RWPE1 (cell line): ENCODE results near the gene DDX56.

Experiments
- CTCF ChIA-PET: fragments of 350-600 bp; sonication (Branson Sonifier 250); formaldehyde crosslinking; extraction: SDS; loops from one replicate; lab custom pipeline; 2021; lab: Yijun Ruan, JAX
- POLR2A ChIA-PET: fragments of 400-600 bp; formaldehyde crosslinking; extraction: SDS; loops from one replicate; lab custom pipeline; 2020; ENCODE audit warnings: antibody characterized with exemption; ENCODE audit not compliant: low non-redundant PET; lab: Yijun Ruan, JAX
- DNase-seq: peaks from one replicate; pipeline ENCODE4 v3.0.0; 2012; ENCODE audit warnings: low spot score
- H3K27ac ChIP-seq: fragments of 450-650 bp; 2 replicates; pipeline ENCODE4 v1.5.1; 2017
- CTCF ChIP-seq: fragments of 450-650 bp; conservative IDR thresholded peaks from 2 replicates; pipeline ENCODE4 v1.5.1; 2017; ENCODE audit warnings: low read depth, mild to moderate bottlenecking

Gene DDX56

GRCh38 chr7:44573464-44574286 lies at the start of gene DDX56:
Gene DDX56, minus strand, starts transcription at chr7:44573908. Its CDS starts 13 bp downstream, at chr7:44573895.
- peak within 1 kb of the TSS; percentile 75 for H3K27ac ChIP-seq
- ChIA-PET CTCF (interaction anchor here (1.0 kb wide), 1 partner anchor 8 kb away, joined by 4 read pairs; no protein-coding TSS in a partner anchor), POLR2A (interaction anchor here (0.6 to 1.1 kb wide), 4 partner anchors 8 to 292 kb away, joined by 3 to 4 read pairs (median 3); no protein-coding TSS in a partner anchor)
- DNase-seq, result peak; percentile 96
- no peak for TF ChIP-seq CTCF

- ChIA-PET POLR2A (no interaction called here), CTCF (no interaction called here)
- peak overlapping the region; percentile 24 for H3K27ac ChIP-seq
- no peak for TF ChIP-seq CTCF
- peak; percentile 24 for DNase-seq
Measured at GRCh38 chr7:44622342-44623151, 48.8 kb upstream of the DDX56 start.

- no peak for TF ChIP-seq CTCF
- CTCF ChIA-PET, result interaction anchor here (1.1 kb wide), 1 partner anchor 15 kb away, joined by 3 read pairs; the partner anchor contains the start of gene OGDH
- peak overlapping the region; percentile 59 for H3K27ac ChIP-seq
- no peak for DNase-seq
- POLR2A ChIA-PET, result interaction anchor here (0.7 kb wide), 1 partner anchor 15 kb away, joined by 3 read pairs; the partner anchor contains the start of gene OGDH
Measured at GRCh38 chr7:44621750-44622103, 48.0 kb upstream of the DDX56 start.

- no peak for TF ChIP-seq CTCF
- CTCF ChIA-PET, result interaction anchor here (0.6 to 1.1 kb wide), 3 partner anchors 14 to 243 kb away, joined by 3 read pairs; partner anchors contain the start of gene OGDH
- peak overlapping the region; percentile 59 for H3K27ac ChIP-seq
- peak; percentile 39 for DNase-seq
- POLR2A ChIA-PET, result interaction anchor here (0.6 to 0.7 kb wide), 2 partner anchors 15 to 32 kb away, joined by 3 to 8 read pairs; partner anchors contain the start of gene OGDH
Measured at GRCh38 chr7:44621034-44621749, 47.5 kb upstream of the DDX56 start.

- peak; percentile 24 for DNase-seq
- POLR2A ChIA-PET, result no interaction called here
- TF ChIP-seq CTCF, result no peak
- CTCF ChIA-PET, result interaction anchor here (0.6 kb wide), 1 partner anchor 507 kb away, joined by 6 read pairs; no protein-coding TSS in a partner anchor
- H3K27ac ChIP-seq, result no peak overlapping the region
Measured at GRCh38 chr7:44618753-44619152, 45.0 kb upstream of the DDX56 start.
